Keratinocyte (primary cell): ENCODE measurements around the gene UVSSA.

ENCODE experiments used
- CTCF ChIP-seq, 3 experiments: IDR thresholded peaks in 1 of 3; conservative IDR thresholded peaks in 1 of 3; optimal IDR thresholded peaks in 1 of 3; 2 replicates in 2 of 3; 3 replicates in 1 of 3; pipeline versions ENCODE3 to v1.5.1; 2011; ENCODE audit warnings: low read length in 3 of 3, mild to moderate bottlenecking in 3 of 3, moderate library complexity in 2 of 3, control low read depth in 1 of 3, inconsistent platforms in 1 of 3; ENCODE audit not compliant: insufficient read depth in 2 of 3; ENCODE audit errors: extremely low read depth in 1 of 3
- EZH2 ChIP-seq: IDR thresholded peaks from one replicate; pipeline ENCODE4 v1.6.1; 2012; ENCODE audit warnings: inconsistent platforms, mild to moderate bottlenecking, low read length, moderate library complexity

GRCh38 chr4:1330761-1331590, 16.0 kb upstream of the UVSSA start:
- TF ChIP-seq EZH2 = no peak
- TF ChIP-seq CTCF (optimal IDR thresholded peaks at IDR 0.05 in 1 of 3, IDR thresholded peaks at IDR 0.05 in 1 of 3, conservative IDR thresholded peaks at IDR 0.05 in 1 of 3; ENCODE audit: extremely low read depth in 1 of 3, insufficient read depth in 2 of 3, low read length in 3 of 3) = no peak
